SU-DHL-6 (cell line): Measurements from ENCODE around the gene THAP7.

Experiments used
- H2AFZ ChIP-seq: fragments of 200-600 bp; sonication (generic); 2 replicates; pipeline ENCODE4 v1.6.1; 2014; ENCODE audit warnings: low read depth, mild to moderate bottlenecking, moderate library complexity, mixed read lengths, antibody characterized with exemption, low read length; ENCODE audit not compliant: severe bottlenecking
- H3F3A ChIP-seq: fragments of 200-600 bp; shearing (Covaris generic); 2 replicates; pipeline ENCODE4 v1.6.0; 2016; ENCODE audit warnings: antibody characterized with exemption, mild to moderate bottlenecking; ENCODE audit not compliant: insufficient read depth
- H3K27ac ChIP-seq: fragments of 200-600 bp; sonication (generic); 2 replicates; pipeline ENCODE4 v1.5.1; 2016; ENCODE audit warnings: low read depth, mild to moderate bottlenecking, low read length, moderate library complexity, mixed read lengths
- H3K27me3 ChIP-seq: fragments of 200-600 bp; sonication (generic), shearing (Covaris generic); 2 replicates; pipeline ENCODE4 v1.6.0; 2014; ENCODE audit warnings: mild to moderate bottlenecking, low read length
- H3K36me3 ChIP-seq: fragments of 200-600 bp; sonication (generic); 2 replicates; pipeline ENCODE4 v1.6.1; 2014; ENCODE audit warnings: mild to moderate bottlenecking, low read length, mixed read lengths
- H3K4me2 ChIP-seq: fragments of 300-600, 200-600 bp; shearing (Covaris generic), sonication (generic); 2 replicates; pipeline ENCODE4 v1.6.0; 2014; ENCODE audit warnings: low read length, low read depth, mild to moderate bottlenecking; ENCODE audit not compliant: poor library complexity, severe bottlenecking
- H3K4me3 ChIP-seq: fragments of 200-600 bp; sonication (generic); 2 replicates; pipeline ENCODE4 v1.5.1; 2014; ENCODE audit warnings: antibody characterized with exemption, low read length, mild to moderate bottlenecking, mixed read lengths; ENCODE audit not compliant: insufficient read depth, poor library complexity, severe bottlenecking
- H3K79me2 ChIP-seq: fragments of 200-600 bp; sonication (generic); 2 replicates; pipeline ENCODE4 v1.6.1; 2014; ENCODE audit warnings: mild to moderate bottlenecking, low read length, moderate library complexity; ENCODE audit not compliant: insufficient read depth
- H3K9ac ChIP-seq: fragments of 200-600 bp; sonication (generic); 2 replicates; pipeline ENCODE4 v1.7.0; 2014; ENCODE audit warnings: mild to moderate bottlenecking, low read length
- H3K9me2 ChIP-seq: fragments of 200-600 bp; sonication (generic); replicated peaks from 2 replicates; pipeline ENCODE4 v1.6.1; 2014; ENCODE audit warnings: low read length; ENCODE audit not compliant: insufficient read depth
- H3K9me3 ChIP-seq: fragments of 200-600 bp; sonication (generic); 2 replicates; pipeline ENCODE4 v1.6.1; 2014; ENCODE audit warnings: low read length, mixed read lengths; ENCODE audit not compliant: insufficient read depth
- H4K20me1 ChIP-seq: fragments of 200-600 bp; sonication (generic); 2 replicates; pipeline ENCODE4 v1.6.1; 2014; ENCODE audit warnings: low read depth, mild to moderate bottlenecking, antibody characterized with exemption, low read length, moderate library complexity, mixed read lengths
- CTCF ChIP-seq: fragments of 200-600 bp; sonication (generic); IDR thresholded peaks from one replicate; pipeline ENCODE4 v1.5.1; 2017; ENCODE audit warnings: antibody characterized with exemption, mild to moderate bottlenecking, low read length, moderate library complexity; ENCODE audit not compliant: insufficient read depth, poor library complexity, severe bottlenecking
- EZH2phosphoT487 ChIP-seq: fragments of 200-600 bp; sonication (generic), shearing (Covaris generic); conservative IDR thresholded peaks from 2 replicates; pipeline ENCODE4 v1.6.1; 2018; ENCODE audit warnings: mild to moderate bottlenecking, antibody characterized with exemption, low read length, moderate library complexity, mixed read lengths

THAP7 gene

GRCh38 chr22:20998411-20999336, 3.2 kb downstream of the THAP7 start:
- Histone ChIP-seq H3K9me2 (no peaks in the 10 kb centered on the region), H3K27me3 (no peaks in the 10 kb centered on the region), H3K4me2 (no peak overlapping the region), H3F3A (no peaks in the 10 kb centered on the region), H3K9ac (no peak overlapping the region), H3K4me3 (no peak overlapping the region), H3K36me3 (no peaks in the 10 kb centered on the region), H2AFZ (no peak overlapping the region), H3K27ac (no peak overlapping the region), H3K9me3 (no peaks in the 10 kb centered on the region), H4K20me1 (no peaks in the 10 kb centered on the region), H3K79me2 (peaks cover 8% of the 10 kb centered on the region)
- TF ChIP-seq EZH2phosphoT487: no peak
- TF ChIP-seq CTCF: no peak

GRCh38 chr22:20997536-20998257, 4.2 kb downstream of the THAP7 start:
- TF ChIP-seq CTCF: no peak
- no peak for TF ChIP-seq EZH2phosphoT487
- no peak overlapping the region for H3K4me2 ChIP-seq
- H3K36me3 ChIP-seq: no peaks in the 10 kb centered on the region
- H3K27ac ChIP-seq: no peak overlapping the region
- H3K27me3 ChIP-seq: no peaks in the 10 kb centered on the region
- no peak overlapping the region for H3K4me3 ChIP-seq
- H2AFZ ChIP-seq: no peak overlapping the region
- no peaks in the 10 kb centered on the region for H3K9me2 ChIP-seq
- H3K9me3 ChIP-seq: no peaks in the 10 kb centered on the region
- no peaks in the 10 kb centered on the region for H4K20me1 ChIP-seq
- no peaks in the 10 kb centered on the region for H3F3A ChIP-seq
- peaks cover 8% of the 10 kb centered on the region for H3K79me2 ChIP-seq
- no peak overlapping the region for H3K9ac ChIP-seq

GRCh38 chr22:20996598-20997535, 5.1 kb downstream of the THAP7 start:
- Histone ChIP-seq H3K9me2 (no peaks in the 10 kb centered on the region), H3K9me3 (no peaks in the 10 kb centered on the region), H3K4me3 (no peak overlapping the region), H3K9ac (no peak overlapping the region), H3K4me2 (no peak overlapping the region), H3K27me3 (no peaks in the 10 kb centered on the region), H2AFZ (no peak overlapping the region), H3K36me3 (no peaks in the 10 kb centered on the region), H3F3A (no peaks in the 10 kb centered on the region), H3K79me2 (peaks cover 8% of the 10 kb centered on the region), H4K20me1 (no peaks in the 10 kb centered on the region), H3K27ac (no peak overlapping the region)
- TF ChIP-seq EZH2phosphoT487 (no peak), CTCF (no peak)
